ENCODE measurements around the gene GPR39.
"Not testable (repeated sequence)": the region's sequence is repeated elsewhere in the genome, so short reads cannot be mapped to it uniquely, and the experiment has no call there.

The GPR39 gene

DNA sequence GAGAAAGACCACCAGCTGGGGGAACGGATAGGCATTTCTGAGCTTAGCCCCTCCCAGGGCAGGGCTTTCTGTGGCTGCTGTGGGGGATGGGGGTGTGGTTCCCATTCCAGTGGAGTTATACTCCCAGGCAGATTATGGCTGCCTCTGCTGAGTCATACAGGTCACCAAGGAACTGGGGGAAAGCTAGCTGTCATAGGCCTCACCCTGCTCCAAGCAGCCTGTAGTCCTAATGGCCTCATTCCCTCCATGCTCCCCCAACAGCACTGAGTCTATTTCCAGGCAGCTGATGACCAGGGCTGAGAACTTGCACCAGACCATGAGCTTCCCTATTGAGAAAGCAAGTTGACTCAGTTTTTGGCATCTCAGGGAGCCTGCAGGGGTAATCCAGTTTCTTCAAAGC lies 87.1 kb downstream of the GPR39 start:
- DNase-seq, result no peak

DNA sequence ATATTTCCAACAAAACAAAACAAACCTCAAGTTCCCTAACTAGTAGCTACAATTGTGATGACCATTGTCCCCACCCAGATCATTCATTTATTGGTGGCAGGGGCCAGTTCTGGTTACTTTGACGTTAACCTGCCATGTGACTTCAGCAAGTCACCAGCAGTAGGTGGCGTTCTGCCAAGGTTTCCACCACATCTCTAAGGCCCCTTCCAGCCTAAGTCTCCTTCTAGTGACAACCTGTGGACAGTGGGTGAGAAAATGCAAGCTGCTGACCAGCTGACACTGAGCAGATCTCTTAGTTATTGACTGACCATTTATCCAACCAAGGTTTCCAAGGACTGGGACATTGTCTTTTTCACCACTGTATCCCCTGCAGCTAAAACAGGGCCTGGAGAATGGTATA lies 98.4 kb downstream of the GPR39 start:
- no peak for DNase-seq

DNA sequence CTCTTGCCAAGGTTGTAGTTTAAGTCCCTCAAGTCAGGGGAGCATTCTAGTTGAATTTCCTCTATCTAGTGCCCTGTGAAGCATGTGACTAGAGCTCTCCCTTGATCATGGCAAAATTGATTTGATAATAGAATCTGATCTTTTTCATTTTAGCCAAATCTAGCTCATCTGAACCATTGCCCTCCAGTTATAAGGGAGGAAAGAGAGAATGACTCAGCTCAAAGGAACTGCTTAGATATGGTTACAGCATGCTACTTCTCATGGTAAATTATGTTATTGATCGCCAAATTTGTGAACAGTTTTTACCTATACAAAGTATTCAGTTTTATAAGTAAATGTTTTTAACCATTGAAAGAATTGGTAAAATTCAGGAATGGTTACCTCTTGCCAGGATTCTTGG lies 100.8 kb downstream of the GPR39 start:
- no peak for DNase-seq

DNA sequence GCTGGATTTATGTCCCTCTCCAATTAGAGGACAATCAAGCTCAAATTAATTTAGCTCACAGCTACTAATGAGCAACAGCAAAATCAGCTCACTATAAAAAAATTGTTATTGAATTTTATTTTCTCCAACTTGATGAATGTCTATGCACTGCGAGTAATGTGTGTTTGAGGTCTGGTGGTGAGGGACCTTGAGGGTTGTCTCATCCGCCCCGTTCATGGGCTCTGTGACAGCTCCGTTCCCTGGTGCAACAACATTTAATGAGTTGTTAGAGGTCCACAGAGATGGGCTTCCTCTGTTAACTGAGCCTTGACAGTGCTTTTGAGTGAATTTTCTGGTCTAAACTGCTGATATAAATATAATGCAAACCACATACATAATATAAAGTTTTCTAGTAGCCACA lies 101.7 kb downstream of the GPR39 start:
- no peak for DNase-seq

DNA sequence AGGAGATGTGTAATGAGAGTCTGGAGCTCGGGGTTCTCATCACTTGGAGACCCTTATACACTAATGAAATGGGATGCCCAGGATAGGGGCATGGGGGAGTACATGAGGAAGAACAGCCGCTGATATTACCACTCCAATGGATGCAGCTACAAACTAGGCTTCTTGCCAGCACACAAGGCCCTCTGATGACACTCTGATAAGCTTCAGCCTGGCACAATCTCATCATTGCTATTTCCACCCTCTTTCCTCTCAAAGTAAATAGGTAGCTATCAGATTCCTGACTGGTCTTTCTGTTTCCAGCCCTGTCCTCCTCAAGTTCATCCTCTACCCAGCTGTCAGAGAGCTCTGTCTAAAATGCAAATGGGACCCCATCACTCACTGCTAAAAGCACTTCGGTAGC lies 103.0 kb downstream of the GPR39 start:
- no peak for DNase-seq

DNA sequence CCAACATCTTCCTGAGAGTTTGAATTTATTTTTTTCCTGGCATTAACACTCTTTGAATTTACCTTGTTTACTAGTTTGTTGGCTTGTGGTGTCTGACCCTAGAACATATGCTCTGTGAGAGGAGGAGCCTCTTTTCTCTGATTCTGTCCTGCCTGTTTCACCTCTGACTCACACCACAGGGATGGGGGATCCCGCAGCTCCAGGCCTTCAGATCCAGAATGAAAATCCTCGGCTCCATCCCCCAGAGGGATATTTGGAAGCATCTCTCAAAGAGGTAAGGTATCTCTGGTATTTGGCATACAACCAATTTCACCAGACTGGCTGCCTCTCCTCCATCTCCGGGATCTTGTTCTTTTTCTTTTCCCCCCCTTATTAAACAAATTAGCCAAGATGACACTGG lies 104.7 kb downstream of the GPR39 start:
- DNase-seq, result no peak

DNA sequence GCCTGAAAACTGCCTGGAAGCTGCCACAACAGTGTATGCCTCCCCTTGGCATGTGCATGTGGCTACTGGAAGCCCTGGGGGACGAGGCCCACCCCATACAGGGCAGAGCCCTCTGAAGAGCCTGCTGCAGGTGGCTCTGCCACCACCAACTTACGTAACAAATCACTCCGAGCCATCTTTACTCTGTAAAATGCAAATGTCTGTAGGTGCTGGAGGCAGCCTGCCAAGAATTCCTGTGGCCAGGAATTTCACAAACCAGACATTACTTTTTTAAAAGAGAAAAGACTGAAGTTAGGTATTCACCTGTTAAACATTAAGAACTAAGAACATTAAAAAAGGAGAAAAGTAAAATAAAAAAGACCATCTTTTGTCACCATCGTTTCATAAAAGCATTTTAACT lies 106.3 kb downstream of the GPR39 start:
- peak; percentile 16 to 56 for DNase-seq

DNA sequence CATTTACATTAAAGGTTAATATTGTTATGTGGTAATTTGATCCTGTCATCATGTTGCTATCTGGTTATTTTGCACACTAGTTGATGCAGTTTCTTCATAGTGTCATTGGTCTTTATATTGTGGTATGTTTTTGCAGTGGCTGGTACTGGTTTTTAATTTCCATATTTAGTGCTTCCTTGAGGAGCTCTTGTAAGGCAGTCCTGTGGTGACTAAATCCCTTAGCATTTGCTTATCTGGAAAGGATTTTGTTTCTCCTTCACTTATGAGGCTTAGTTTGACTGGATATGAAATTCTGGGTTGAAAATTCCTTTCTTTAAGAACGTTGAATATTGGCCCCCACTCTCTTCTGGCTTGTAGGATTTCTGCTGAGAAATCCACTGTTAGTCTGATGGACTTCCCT lies 120.5 kb downstream of the GPR39 start:
- not testable (repeated sequence) for DNase-seq

DNA sequence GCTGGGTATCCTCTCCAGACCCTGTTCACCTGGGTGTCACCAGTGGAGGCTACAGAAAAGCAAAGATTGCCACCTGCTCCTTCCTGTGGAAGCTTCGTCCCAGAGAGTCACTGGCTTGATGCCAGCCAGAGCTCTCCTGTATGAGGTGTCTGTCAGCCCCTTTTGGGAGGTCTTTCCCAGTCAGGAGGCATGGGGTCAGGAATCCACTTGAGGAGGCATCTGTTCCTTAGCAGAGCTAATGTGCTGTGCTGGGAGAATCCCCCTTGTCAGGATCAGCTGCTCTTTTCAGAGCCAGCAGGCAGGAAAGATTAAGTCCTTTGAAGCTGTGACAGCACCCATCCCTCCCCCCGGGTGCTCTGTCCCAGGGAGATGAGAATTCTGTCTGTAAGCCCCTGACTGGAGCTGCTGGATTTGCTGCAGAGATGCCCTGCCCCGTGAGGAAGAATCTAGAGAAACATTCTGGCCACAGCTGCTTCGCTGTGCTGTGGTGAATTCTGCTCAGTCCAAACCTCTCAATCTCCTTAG lies 121.8 kb downstream of the GPR39 start:
- DNase-seq, result no peak

DNA sequence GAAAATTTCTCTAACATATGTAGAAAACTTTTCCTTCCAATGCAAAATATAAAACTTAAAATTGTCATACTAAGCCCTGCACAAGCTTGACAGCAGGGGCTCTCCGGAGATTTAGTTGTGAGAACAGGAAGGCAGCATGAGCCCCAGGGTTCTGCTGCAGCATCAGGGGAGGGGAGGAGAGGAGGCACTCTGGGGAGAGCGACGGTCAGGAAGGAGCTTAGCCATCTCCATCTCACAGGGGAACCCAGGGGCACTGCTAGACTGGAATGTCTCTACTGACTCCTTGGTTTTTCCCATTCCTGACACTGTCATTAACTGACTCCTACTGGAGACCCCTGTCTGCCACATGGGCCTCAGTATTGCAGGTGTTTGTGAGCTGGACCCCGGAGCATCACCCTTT lies 123.6 kb downstream of the GPR39 start:
- no peak for DNase-seq

DNA sequence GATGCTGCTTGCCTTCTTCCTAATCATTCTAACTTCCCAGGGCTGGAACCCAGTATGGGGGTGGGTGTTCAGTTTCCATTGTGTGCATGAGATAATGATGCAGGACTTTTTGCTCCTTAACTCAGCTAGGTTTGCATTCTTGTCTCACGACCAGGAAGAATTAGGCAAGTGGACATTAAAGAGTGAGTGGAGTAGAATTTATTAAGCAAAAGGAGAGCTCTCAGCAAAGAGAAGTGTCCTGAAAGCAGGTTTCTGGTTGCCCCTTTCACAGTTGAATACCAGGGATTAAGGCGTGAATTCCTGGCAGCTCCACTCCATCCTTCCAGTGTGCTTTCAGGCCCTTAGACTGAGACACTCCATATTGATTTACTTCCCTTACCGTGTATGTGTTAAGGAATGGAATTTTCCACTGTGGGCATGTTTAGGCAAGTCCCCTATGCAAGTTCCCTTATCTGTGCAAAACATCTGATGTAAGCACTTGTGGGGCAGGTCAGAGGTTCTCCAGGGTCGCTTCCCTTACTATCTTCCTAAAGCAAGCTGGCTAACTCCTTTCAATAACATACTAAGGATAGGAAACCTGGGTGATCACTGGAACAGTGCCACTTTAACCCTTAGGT lies 126.5 kb downstream of the GPR39 start:
- DNase-seq, result no peak

DNA sequence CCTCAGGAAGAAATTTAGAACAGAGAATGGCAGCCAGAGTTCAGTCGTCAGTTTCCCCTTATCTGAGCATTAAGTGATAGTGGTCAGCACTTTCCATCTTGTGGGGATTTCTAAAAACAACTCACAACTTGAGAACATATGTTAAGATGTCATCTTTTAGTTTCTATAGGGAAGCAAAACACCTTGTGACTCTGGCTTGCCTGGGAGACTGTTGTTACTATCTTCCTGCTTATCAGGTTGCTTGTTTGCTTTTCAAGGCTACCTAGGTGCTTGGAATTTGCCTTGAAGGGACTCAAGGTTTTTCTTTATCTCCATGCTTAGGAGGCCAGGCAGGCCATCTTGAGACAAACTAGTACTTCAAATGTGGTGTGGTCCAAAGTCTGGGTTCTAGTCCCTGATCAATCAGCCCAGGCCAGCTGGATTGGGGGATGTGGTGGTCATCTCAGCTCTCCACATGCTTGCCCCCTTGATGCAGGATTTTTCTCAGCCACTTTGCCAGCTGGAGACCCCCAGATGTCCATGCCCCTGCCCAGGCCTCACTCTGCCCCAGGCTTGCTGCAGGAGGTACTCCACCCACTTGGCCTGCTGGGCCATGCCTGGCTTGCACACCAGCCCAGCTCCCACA lies 127.5 kb downstream of the GPR39 start:
- no peak for DNase-seq

DNA sequence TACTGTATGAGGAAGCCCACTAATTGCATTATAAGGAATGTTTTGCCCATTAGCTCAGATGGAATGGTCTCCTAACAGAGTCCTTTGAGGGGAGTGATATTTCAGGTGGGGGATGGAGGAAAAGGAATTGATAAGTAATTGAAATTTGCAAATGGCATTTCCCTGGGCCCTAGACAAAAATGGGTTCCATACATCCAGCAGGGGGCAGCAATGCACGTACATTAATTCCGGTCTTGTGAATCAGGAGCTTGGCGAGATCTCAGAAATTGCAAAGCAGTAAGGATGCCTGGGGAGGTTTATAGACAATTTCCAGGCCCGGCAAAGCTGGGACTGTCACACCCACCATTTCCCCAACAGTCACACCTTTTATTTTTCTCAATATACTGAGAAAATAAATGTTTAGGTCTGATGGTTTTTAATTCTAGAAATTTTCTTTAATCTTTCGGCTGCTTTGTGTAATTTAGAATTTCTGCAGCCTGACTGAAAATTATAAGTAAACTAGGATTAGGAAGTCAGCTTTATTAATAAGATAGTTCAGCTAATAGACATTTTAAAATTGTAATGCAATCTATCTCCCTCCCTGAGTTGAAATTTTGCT lies 130.6 kb downstream of the GPR39 start:
- DNase-seq, result peak; percentile 68 to 82

DNA sequence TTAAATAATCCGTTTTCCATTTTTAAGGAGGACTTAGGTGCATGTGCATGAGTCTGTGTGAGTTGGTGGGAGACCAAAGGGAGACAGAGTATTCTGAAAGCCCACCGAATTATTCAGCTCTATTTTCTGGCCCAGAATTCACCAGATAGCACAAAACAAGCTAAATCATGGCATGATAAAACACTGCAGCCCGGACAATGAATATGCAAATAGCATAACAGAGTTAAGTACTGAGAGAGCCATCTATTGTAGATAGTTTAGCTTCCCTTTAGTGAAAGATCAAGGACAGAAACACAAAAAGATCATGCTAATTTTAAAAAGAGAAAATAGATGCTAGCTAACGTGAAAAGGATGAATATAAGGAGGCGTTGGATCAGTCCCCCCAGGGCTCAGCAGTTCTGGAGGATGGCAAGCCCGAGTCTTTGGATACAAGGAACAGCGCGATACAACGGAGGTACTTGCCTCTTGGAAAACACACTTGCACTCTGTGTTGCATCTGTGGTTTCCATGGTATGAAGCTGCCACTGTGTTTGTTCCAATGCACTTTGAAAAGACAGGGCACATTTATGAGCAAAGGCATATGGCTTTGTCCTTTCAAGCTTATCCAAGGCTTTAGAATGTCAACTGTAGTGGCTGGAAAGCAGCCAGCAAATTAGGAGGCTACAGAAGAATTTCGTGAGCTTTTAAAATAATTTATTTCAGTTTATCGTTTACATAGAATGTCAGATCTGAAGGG lies 133.5 kb downstream of the GPR39 start:
- no peak for DNase-seq

DNA sequence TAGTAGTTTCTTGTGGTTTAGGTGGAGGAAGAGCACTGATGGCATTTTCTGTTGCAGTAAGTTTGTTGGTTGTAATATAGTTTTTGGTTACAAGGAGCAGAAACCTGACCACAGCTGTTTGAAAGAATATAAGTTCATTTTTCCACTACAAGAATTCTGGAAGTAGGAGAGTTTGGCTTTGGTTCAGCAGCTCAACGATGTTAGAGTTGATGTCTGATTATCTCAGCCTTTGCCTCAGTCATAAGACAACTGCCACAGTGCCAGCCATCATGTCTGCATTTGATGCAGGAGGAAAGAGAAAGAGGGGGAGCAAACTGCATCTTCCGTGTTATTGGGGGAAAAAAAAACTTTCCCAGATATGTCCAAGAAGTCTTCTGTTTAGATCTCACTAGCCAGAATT lies 134.3 kb downstream of the GPR39 start:
- DNase-seq, result no peak

DNA sequence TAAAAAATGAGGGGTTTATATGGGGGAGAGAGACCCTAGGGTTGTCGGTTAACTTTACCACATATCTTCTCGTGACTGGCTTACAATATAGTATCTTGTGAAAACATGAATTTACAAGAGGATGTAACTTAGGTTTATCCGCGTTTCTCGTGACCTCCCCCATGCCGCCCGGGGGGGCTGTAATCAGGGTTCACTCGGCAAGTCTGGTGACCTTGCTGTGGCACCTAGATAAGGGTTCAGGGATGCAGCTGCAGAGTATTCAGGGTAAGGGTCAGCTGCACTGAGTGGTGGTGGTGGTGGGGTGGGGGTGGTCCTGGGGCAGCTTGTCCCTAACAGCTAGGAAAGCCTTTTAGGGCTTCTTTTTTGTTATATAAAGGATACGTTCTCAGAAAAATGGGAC lies 141.1 kb downstream of the GPR39 start:
- no peak for DNase-seq

DNA sequence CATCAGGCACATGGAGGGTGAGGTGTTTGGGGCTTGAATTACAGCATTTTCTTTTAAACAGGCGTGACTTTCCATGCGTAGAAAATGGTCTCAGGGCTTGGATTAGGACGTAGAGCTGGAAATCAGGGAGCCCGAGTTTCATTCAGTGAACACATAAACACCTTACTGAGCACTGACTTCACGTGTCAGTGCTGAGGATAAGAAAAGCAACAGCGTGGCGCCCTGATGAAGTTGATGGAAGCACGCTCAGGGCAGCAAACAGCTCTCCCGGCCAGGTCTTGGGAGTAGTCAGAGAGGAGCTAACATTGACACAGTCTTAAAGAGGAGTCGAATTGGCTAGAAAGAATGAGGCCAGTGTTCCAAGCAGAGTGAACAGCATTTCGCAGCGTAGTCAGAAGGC lies 142.7 kb downstream of the GPR39 start:
- no peak for DNase-seq

DNA sequence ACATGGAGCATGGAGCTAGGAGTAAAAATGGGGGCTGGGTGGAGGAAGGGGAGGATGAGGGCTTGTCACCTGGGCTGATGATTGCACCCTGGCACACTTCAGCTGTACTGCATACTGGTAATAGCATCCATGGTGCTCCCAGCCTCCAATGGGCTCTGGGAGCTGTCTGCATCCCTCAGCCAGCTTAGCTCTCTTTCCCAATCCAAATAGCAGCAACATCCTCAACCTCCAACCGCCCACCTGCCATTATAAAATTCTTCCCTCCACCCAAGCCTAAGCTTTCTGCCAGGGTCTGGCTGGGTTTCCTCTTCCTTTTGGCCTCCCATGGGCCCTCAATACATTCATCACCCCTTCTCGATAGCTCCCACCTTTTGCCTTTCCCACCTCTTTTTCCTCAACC lies 143.3 kb downstream of the GPR39 start:
- no peak for DNase-seq

DNA sequence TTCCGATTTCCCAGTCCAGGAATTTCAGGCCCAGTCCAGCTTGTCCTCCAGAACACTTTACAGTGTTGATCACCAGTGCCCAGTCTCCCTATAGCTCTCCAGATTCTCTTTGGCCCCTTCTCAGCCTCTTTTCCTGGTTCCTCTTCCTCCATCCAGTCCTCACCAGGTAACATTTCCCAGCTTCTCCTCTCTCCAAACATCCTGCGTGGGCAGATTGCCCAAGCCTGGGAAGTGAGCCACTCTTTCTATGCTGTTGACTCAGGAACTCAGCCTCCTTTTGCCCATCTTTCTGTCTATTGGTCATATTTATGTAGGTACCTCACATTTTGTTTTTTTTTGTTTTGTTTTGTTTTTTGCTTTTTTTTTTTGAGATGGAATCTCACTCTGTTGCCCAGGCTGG lies 144.0 kb downstream of the GPR39 start:
- DNase-seq, result no peak

DNA sequence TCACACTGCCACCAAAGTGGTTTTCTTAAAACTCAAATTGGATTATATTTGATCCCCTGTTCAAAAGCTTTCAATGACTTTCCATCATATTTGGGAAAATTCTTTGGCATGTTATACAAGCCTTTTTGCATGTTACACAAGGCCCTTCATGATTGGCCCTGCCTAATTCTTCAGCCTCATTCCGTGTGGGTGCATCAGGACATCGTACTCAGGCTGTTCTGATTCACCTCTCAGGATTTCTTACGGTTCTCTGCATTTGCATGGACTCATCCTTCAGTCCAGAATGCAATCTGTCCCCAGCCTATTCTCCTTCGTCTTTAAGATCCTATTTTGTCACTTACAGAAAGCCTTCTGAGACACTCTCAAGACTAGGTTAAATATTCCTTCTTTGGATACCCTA lies 145.6 kb downstream of the GPR39 start:
- DNase-seq, result no peak

DNA sequence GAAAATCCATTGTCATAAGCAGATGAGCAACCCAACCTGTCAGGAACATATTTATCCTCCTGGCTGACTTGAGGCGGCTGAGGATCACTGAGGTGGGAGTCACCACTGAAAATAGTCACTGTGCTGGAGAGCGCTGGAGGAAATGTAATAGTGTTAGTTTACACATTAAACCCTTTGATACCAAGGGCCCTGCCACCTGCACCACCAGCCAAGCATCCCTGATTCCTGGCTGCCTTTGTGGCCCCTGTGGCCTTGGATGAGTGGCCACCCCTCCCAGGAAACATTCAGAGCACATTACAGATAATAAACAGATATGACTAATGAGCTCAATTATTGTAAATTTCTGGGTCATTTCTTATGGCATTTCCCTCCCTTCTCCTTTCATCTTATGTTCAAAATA lies 147.5 kb downstream of the GPR39 start:
- DNase-seq, result no peak

DNA sequence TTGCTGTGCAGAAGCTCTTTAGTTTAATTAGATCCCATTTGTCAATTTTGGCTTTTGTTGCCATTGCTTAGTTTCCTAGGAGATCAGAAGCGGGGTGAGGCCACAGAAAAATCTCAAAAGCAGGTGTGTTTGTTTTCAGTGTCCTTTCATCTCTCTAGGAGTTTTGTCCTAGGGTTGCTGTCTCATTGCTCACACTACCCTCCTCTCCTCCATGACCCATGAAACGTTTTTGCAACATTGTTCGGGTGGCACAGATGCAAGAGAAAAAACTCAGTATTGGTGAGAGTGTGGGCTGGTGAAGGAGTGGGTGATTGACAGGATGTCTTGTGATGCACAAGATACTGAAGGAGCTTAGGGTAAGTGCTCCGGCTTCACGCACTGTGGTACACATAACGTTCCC lies 149.8 kb downstream of the GPR39 start:
- DNase-seq, result no peak

DNA sequence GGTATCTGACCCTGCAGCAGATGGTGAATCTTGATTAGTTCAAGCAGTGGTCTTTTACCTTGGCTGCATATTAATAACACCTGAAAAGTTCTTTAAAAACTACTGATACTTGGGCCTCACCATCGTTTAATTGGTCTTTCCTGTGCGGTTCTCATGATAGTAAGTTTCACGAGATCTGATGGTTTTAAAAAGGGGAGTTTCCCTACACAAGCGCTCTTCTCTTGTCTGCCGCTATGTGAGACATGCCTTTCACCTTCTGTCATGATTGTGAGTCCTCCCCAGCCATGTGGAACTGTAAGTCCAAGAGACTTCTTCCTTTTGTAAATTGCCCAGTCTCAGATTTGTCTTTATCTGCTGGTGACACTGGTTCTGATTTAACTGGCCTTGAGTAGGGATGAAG lies 151.1 kb downstream of the GPR39 start:
- DNase-seq, result no peak

DNA sequence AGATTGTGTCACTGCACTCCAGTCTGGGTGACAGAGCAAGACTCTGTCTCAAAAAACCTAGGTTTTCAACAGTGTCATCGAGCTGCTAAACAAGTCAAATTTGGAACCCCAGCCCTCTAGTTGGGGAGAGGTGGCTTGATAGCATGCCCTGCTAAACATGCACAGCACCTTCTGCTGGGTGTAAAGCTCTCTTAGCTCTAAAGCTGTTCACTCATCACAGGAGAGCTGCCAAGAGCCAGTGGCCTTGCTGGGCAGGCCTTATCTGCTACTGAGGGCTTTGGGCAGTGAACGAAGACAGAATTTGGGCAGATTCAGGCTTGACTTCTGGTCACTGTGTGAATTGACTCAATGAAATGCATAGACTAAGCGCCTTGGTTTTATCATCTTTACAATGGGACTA lies 152.1 kb downstream of the GPR39 start:
- no peak for DNase-seq
